Measurements from ENCODE around the gene PHRF1.

PHRF1 gene

DNA sequence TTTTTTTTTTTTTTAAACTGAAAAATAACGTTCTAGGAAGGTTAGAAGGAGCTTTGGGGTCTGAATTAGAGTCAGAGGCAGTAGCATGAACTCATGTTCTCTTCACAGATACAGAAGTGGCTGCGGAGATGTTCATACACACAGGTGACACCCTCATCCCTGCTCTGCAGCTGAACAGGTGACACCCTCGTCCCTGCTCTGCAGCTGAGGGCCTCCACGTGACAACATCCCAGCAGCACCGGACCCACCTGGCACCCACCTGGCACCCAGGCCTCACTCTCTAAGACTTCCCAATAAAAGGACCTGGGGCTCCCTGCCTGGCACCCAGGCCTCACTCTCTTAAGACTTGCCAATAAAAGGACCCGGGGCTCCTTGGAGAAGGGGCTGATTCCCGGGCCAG, 80.6 kb downstream of the PHRF1 start:
- DNase-seq (ENCODE audit: low spot score) = no peak

DNA sequence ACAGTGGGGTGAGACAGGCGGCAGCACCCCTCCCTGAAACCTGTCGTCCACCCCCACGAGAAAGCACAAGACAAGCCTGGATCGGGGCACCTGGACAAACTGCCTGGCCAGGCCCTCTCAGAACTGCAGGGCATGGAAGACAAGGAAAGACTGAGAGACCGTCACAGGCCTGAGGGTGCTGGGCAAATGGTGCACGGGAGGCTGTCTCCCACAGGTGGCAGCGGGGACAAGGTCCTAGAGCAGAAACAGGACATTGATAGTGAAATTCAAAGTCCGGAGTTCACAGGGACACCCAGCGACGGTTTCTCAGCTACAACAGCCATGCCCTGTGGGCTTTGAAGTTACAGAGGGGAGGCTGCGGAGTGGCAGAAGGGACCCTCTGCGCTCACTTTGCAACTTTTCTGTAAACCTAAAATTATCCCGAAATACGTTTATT, 81.4 kb downstream of the PHRF1 start:
- no peak for DNase-seq (ENCODE audit: low spot score)

DNA sequence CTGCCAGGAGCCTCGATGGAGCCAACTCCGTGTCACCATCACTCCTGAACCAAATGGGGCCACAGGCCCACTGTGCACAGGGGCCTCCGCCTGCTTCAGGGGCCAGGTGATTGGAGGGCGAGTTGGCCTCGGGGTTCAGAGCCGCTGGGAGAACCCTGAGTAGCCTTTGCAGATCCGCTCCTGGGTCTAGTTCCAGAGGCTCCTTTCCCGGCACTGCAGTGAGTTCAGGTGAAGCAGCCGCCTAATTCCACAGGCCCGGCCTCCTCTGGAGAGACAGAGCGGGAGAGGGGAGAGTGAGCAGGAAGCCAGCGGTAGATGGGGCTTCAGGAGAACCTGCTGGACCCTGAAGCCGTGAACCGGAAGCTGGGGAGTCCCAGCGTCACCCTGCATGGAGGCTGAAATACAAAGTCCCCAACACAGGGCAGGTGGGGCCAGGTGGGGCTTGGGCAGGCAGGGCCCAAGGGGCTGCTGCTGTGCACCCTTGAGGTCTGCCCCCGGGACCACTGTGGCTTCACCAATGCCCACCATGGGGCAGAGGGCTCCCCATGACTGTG, 83.3 kb downstream of the PHRF1 start:
- no peak for DNase-seq (ENCODE audit: low spot score)

DNA sequence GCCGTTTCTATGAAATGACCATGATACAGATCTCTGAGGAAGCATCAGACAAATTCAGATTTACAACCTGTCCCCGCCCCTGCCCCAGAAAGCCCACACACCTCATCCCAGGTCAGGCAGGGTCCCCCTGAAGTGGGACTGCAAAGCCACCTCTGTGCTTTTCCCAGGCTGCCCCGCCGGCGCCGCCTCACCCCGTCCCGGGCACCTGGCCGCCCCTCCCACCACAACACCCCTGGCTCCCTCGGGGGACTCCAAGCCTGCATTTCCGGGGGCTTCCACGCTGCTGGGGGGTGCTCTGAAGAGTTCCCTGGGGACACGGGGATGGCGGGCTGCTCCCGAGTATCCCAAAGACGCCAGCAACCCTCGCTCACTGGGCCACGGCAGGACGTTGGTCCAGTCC, 84.0 kb downstream of the PHRF1 start:
- DNase-seq (ENCODE audit: low spot score) = no peak

DNA sequence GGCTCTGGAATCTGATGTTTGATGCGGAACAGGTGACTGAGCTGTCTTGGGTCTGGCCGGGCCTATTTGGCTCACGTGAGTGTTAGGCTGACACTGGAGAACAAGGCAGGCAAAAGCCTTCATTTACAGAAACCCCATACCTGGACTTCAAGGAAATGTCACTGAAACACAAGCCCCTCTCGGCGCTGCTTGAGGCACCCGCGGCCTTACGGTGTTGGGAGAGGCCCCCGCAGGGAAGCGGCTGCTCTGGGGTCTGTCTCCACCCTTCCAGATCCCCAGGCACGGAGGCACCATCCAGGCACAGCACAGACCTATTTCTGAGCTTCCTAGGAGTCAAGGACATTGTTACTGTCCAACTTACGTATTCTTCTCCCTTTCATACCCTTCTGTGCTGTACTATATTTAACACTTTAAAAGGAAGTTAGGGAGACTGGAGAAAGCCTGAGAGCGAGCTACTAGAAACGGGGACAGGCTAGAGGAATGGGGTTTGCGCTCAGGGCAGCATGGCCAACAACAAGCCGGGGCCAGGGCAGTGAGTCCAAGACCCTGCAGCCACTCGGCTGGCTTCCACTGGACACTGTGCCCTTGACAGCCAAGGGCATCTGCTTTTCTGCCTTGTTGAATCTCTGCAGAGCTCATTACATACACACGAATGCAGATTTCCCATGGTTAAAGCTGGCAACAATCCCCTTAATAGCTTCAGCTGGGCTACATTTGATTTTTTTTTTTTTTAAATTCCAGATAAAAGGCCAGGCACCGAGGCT, 84.6 kb downstream of the PHRF1 start:
- DNase-seq (ENCODE audit: low spot score) = no peak

All from ecto neural progenitor cell (in vitro differentiated cells).